ENCODE results near the gene ACAP3.

ACAP3 gene

DNA sequence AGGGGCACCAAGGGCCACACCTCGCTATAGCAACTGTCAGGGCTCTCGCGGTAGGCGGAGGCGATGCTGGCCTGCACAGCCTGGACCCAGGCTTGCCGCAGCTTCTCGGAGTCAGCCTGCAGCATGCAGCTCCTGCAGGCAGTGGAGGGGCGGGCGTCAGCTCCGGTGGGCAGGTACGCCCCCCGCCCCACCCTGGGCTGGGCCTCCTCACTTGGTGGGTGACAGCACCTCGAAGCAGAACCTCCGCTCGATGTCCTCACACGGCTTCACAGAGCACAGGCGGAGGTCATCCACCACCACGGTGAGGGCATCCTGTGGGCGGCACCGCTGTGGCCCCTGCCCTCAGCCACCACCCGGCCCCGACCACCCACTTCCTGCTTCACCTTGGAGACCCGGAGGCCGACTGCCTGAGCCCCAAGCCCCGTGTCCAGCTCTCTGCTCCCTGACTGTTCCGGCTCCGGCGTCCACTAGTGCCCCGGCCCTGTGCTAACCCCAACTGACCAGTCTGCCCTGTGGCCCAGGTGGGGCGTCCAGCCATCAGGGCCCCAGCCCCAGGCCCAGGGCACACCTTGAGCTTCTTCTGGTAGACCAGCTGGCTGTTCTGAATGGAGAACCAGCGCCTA is 9.8 kb downstream of the ACAP3 start:
- H3K9me3 ChIP-seq (ENCODE audit: low read depth, low read length) = no peaks in the 10 kb centered on the region
- H3K4me3 ChIP-seq = no peak overlapping the region
- H3K9ac ChIP-seq (ENCODE audit: insufficient read length) = no peak overlapping the region
- no peak overlapping the region for H3K27ac ChIP-seq
- TF ChIP-seq FOXP2 (optimal IDR thresholded peaks at IDR 0.05; ENCODE audit: control extremely low read depth, extremely low read length, insufficient read depth) (no peak), POLR2AphosphoS5 (IDR thresholded peaks at IDR 0.05; ENCODE audit: borderline replicate concordance, low read depth, low read length) (no peak)
- no peak for DNase-seq (ENCODE audit: low read depth, low spot score)
- H3K36me3 ChIP-seq (ENCODE audit: insufficient read depth, low read length) = no peaks in the 10 kb centered on the region

DNA sequence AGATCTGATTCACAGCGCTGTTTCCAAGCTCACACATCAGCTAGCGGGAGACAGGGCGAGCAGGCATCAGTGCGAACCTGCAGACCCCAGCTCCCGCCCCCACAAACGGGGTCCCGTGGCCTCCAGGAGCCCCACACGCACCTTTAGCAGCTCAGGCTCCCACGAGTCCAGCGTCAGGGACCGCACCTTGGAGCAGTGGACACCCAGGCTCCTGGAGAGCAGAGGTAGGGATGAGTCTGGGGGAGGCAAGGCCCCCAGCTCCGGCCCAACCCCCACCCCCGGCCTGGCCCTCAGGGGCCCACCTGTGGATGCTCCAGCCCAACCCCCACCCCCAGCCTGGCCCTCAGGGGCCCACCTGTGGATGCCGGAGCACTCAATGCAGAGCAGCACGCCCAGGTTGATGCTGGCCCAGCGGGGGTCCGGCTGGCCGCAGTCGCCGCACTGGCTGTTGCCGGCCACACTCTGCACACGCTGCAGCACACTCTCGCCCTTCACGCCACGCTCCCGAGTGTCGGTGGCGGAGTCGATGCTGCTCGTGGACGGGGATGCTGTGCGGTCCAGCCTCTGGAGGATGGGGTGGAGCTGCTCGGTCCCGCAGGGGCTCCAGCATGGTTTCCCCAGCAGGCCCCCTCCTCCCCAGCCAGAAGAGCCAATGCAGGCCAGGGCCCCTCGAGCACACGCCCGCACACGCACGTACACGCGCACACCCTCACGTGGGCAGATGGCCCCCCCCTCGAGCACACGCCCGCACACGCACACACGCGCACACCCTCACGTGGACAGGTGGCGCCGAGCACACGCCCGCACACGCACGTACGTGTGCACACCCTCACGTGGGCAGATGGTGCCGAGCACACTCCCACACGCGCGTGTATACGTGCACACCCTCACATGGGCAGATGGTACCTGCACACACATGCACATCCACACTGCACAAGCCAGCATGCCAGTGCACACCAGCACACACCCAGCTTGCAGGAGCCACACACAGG is 11.4 kb downstream of the ACAP3 start:
- Histone ChIP-seq H3K27ac (no peak overlapping the region), H3K9me3 (ENCODE audit: low read depth, low read length) (no peaks in the 10 kb centered on the region), H3K4me3 (no peak overlapping the region), H3K36me3 (ENCODE audit: insufficient read depth, low read length) (no peaks in the 10 kb centered on the region), H3K9ac (ENCODE audit: insufficient read length) (no peak overlapping the region)
- no peak for DNase-seq (ENCODE audit: low read depth, low spot score)
- TF ChIP-seq EZH2 (IDR thresholded peaks at IDR 0.05) = no peak
- no peak for TF ChIP-seq POLR2AphosphoS5 (IDR thresholded peaks at IDR 0.05; ENCODE audit: borderline replicate concordance, low read depth, low read length)
- TF ChIP-seq FOXP2 (optimal IDR thresholded peaks at IDR 0.05; ENCODE audit: control extremely low read depth, extremely low read length, insufficient read depth) = no peak

DNA sequence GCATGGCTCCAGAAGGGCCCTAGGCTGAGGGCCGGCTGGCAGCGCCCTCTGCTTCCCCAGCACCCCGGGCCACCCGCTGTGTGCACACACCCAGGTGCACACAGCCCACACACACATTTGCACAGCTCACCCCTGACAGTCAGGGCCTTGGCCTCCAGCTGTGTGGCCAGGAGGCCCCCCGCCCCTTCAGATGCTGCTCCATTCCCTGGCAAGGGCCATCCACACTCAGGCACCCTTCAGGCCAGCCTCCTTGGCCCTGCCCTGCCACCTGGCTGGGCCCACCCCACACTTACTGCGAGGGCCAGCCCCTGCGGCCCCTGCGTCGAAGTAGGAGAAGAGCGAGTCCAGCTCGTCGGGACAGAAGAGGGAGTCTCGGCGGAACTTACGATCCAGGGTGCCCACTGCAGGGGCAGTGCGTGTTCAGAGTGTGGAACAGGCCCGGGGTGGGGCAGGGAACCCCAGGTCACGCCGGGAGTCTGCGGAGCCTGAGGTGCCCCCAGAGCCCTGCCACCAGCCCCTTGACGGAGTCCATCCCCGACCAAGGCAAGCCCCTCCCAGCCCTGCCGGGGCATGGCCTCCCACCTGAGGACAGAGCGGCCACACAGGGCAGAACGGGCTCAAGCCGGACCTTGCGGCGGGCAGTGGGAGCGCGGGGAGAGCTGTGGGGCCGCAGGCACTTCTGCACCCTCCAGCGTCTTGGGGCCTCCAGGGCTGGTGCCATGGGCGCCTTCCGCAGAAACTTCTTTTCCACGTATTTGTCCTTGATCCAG is 12.4 kb downstream of the ACAP3 start:
- Histone ChIP-seq H3K9me3 (ENCODE audit: low read depth, low read length) (no peaks in the 10 kb centered on the region), H3K36me3 (ENCODE audit: insufficient read depth, low read length) (no peaks in the 10 kb centered on the region), H3K27ac (no peak overlapping the region), H3K9ac (ENCODE audit: insufficient read length) (no peak overlapping the region), H3K4me3 (no peak overlapping the region)
- DNase-seq (ENCODE audit: low read depth, low spot score) = no peak
- TF ChIP-seq EZH2 (IDR thresholded peaks at IDR 0.05) (no peak), FOXP2 (optimal IDR thresholded peaks at IDR 0.05; ENCODE audit: control extremely low read depth, extremely low read length, insufficient read depth) (no peak), POLR2AphosphoS5 (IDR thresholded peaks at IDR 0.05; ENCODE audit: borderline replicate concordance, low read depth, low read length) (no peak; the same call in 1 of the 2 replicates)

DNA sequence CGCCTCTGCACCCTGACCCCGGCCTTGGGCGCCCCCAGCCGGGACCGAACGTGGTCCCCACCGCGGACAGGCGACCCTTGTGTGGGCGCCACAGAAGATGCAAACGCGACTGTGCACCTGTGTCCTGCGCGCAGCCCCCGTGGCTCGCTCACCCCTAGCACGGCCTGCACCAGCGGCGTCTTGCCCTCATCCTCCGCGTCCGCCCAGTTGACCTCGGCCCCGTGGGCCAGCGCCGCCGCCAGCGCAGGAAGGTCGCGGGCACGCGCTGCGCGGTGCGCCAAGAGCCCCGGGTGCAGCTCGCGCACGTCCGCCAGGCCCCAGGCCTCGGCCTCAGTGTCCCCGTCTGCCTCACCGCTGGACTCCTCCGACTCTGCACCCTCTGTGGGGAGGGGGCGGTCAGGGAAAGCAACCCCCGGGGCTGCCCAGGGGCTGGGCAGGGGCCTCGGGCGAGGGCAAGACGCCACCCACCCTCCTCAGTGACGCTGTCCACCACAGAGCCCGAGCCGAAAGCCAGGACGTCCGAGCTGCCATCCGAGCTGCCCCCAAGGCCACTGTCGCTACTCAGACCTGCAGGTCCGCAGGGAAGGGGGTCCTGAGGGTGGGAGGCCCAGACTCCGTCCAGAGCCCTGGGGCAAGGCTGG is 13.4 kb downstream of the ACAP3 start:
- no peaks in the 10 kb centered on the region for H3K36me3 ChIP-seq (ENCODE audit: insufficient read depth, low read length)
- no peak overlapping the region for H3K27ac ChIP-seq
- no peak overlapping the region for H3K4me3 ChIP-seq
- no peak overlapping the region for H3K9ac ChIP-seq (ENCODE audit: insufficient read length)
- TF ChIP-seq EZH2 (IDR thresholded peaks at IDR 0.05) = no peak
- TF ChIP-seq FOXP2 (optimal IDR thresholded peaks at IDR 0.05; ENCODE audit: control extremely low read depth, extremely low read length, insufficient read depth) = no peak
- TF ChIP-seq POLR2AphosphoS5 (IDR thresholded peaks at IDR 0.05; ENCODE audit: borderline replicate concordance, low read depth, low read length) = no peak
- no peak for DNase-seq (ENCODE audit: low read depth, low spot score)
- no peaks in the 10 kb centered on the region for H3K9me3 ChIP-seq (ENCODE audit: low read depth, low read length)

DNA sequence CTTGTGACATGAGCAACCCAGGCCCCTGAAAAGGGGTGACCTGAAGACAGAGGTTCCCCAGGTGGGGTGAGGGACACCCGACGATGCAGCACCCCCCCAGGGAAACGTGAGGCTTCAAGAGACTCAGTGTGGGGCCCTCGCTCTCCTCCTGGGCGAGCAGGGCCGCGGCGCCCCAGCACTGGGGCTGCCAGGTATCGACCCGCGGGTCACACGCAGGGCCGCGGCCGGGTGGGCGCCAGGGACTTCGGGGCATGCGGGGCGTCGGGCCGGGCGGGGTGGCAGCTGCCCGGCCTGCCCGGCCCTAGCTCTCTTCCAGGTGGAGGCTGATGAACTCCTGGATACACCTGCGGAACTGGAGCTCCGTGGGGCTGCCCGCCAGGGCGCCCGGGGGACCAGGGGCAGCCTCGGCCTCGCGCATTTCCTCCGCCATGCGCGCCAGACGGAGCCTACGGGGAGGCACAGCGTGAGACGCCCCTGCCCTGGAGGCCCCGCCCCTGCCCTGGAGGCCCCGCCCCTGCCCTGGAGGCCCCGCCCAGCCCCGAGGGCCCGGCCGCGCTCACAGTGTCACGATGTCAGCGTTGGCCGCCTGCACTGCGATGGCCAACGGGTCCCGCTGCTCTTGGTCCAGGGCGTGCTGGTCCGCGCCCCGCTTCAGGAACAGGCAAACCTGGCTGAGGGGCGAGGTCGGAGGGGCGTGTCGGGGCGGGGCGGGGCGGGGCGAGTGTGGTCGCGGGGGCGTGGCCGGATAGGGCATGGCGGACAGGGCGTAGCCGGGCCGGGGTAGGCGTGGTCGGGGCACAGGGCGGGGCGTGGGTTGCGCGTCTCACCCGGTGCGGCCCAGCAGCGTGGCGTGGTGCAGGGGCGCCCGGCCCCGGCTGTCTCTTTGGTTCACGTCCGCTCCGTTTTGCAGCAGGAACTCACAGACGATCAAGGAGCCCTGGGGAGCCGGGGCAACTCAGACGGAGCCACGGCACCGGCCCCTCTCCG is 14.2 kb downstream of the ACAP3 start:
- DNase-seq (ENCODE audit: low read depth, low spot score) = no peak
- no peaks in the 10 kb centered on the region for H3K9me3 ChIP-seq (ENCODE audit: low read depth, low read length)
- no peaks in the 10 kb centered on the region for H3K36me3 ChIP-seq (ENCODE audit: insufficient read depth, low read length)
- H3K9ac ChIP-seq (ENCODE audit: insufficient read length) = no peak overlapping the region
- H3K4me3 ChIP-seq = no peak overlapping the region
- TF ChIP-seq EZH2 (IDR thresholded peaks at IDR 0.05) (no peak), FOXP2 (optimal IDR thresholded peaks at IDR 0.05; ENCODE audit: control extremely low read depth, extremely low read length, insufficient read depth) (no peak), POLR2AphosphoS5 (IDR thresholded peaks at IDR 0.05; ENCODE audit: borderline replicate concordance, low read depth, low read length) (no peak)
- no peak overlapping the region for H3K27ac ChIP-seq

DNA sequence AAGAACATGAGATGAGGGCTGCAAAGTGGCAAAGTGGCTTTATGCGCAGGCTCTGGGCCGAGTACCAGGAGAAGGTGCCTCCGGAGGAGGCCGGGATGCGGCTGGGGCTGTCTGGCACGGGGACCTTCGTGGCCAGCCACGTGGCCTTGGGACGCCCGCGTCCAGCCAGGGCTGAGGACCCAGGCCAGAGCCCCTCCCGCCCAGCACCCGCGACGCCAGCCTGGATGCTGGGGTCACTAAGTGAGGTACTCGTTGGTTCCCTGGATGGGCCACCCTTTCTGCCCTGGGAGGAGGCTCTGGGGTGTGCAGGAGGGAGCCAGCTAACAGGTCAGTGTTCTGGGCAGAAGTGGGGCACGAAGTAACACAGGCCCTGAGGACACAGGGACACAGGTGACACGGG is 14.9 kb downstream of the ACAP3 start:
- Histone ChIP-seq H3K4me3 (no peak overlapping the region), H3K36me3 (ENCODE audit: insufficient read depth, low read length) (no peaks in the 10 kb centered on the region), H3K9me3 (ENCODE audit: low read depth, low read length) (no peaks in the 10 kb centered on the region), H3K9ac (ENCODE audit: insufficient read length) (no peak overlapping the region), H3K27ac (no peak overlapping the region)
- no peak for DNase-seq (ENCODE audit: low read depth, low spot score)
- TF ChIP-seq EZH2 (IDR thresholded peaks at IDR 0.05) = no peak
- no peak for TF ChIP-seq FOXP2 (optimal IDR thresholded peaks at IDR 0.05; ENCODE audit: control extremely low read depth, extremely low read length, insufficient read depth)
- TF ChIP-seq POLR2AphosphoS5 (IDR thresholded peaks at IDR 0.05; ENCODE audit: borderline replicate concordance, low read depth, low read length) = no peak

DNA sequence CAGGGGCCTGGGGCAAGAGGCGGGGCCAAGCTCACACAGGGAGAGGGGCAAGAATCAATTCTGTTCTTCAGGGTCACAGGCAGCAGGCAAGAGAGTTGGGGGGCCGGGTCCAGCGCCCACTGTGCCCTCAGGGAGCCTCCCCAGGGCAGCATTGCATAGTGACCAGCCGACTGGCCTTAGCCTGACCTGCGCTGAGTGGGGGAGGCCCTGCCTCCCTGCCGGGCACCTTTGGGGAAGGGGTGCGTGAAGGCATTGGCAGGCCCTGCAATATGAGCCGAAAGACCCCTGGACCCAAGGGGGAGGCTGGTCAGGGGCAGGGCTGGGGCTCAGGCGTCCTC is 15.3 kb downstream of the ACAP3 start:
- H3K4me3 ChIP-seq = no peak overlapping the region
- DNase-seq (ENCODE audit: low read depth, low spot score) = no peak
- H3K36me3 ChIP-seq (ENCODE audit: insufficient read depth, low read length) = no peaks in the 10 kb centered on the region
- H3K9me3 ChIP-seq (ENCODE audit: low read depth, low read length) = no peaks in the 10 kb centered on the region
- TF ChIP-seq EZH2 (IDR thresholded peaks at IDR 0.05) (no peak), POLR2AphosphoS5 (IDR thresholded peaks at IDR 0.05; ENCODE audit: borderline replicate concordance, low read depth, low read length) (0 out of 2 replicates have a peak, but pooled peaks have one; percentile 27)
- H3K27ac ChIP-seq = no peak overlapping the region
- no peak overlapping the region for H3K9ac ChIP-seq (ENCODE audit: insufficient read length)
